ENCODE measurements around the gene SGSM1. TPM values are rescaled to one million over a fixed set of nuclear protein-coding genes. Genes with fewer than 3 reads are reported as not detected.
A peak's percentile ranks its signal among the peaks of the same experiment; 100 is the strongest.

SGSM1 gene
- total RNA-seq, 2 experiments from 2014 or later, result 0.12 to 0.17 TPM

DNA sequence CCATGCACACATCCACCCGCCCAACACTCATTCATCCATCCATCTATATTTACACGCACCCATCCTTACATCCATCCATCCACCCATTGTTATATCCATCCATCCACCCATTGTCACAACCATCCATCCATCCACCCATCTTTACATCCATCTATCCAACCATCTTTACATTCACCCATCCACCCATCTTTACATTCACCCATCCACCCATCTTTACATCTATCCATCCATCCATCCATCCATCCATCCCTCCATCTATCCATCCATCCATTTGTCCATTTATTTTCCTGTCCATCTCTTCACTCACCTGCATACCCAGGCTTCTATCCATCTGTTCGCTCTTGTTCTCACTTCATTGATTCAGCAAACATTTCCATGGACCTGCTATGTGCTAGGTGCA is 49.8 kb downstream of the SGSM1 start:
- no peaks in the 10 kb centered on the region for H3K4me1 Mint-ChIP-seq (ENCODE audit: low read depth)
- H3K27ac Mint-ChIP-seq, result no peak overlapping the region
- no peak for DNase-seq
- H3K4me3 Mint-ChIP-seq, result no peak overlapping the region
- no peaks in the 10 kb centered on the region for H3K9me3 Mint-ChIP-seq
- intact Hi-C loops (cut with micrococcal nuclease), result no loop called here
- no peaks in the 10 kb centered on the region for H3K36me3 Mint-ChIP-seq (ENCODE audit: low read depth)
- H3K27me3 Mint-ChIP-seq (ENCODE audit: low read depth), result no peaks in the 10 kb centered on the region
- CTCF ChIA-PET, result no interaction called here

GRCh38 chr22:24857576-24857975 is 51.6 kb downstream of the SGSM1 start:
- Mint-ChIP-seq H3K4me1 (ENCODE audit: low read depth) (no peaks in the 10 kb centered on the region), H3K4me3 (no peak overlapping the region), H3K27me3 (ENCODE audit: low read depth) (no peaks in the 10 kb centered on the region), H3K36me3 (ENCODE audit: low read depth) (no peaks in the 10 kb centered on the region), H3K9me3 (no peaks in the 10 kb centered on the region), H3K27ac (no peak overlapping the region)
- CTCF ChIA-PET, result no interaction called here
- no peak for DNase-seq
- intact Hi-C loops (cut with micrococcal nuclease), result no loop called here

DNA sequence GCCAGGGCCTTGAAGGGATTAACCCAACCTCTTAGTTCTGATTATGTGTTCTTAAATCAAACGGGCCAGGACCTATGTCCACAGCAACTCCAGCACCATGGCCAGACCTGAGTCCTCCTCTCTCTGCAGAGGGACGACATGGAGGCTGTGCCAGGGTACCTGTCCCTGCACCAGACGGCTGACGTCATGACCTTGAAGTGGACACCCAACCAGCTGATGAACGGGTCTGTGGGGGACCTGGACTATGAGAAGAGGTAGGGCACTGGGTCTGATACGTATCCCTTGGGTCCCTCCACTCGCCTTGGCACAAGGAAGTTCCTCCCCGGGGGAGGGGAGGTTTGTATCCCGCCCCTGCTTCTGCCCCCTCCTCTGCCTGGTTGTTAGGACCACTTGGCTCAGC is 53.6 kb downstream of the SGSM1 start:
- no peaks in the 10 kb centered on the region for H3K4me1 Mint-ChIP-seq (ENCODE audit: low read depth)
- H3K36me3 Mint-ChIP-seq (ENCODE audit: low read depth), result no peaks in the 10 kb centered on the region
- CTCF ChIA-PET, result interaction anchor here (1.4 kb wide), 1 partner anchor 9 kb away, joined by 4 read pairs; no protein-coding TSS in a partner anchor
- no peak overlapping the region for H3K27ac Mint-ChIP-seq
- DNase-seq, result no peak
- no peak overlapping the region for H3K4me3 Mint-ChIP-seq
- no peaks in the 10 kb centered on the region for H3K9me3 Mint-ChIP-seq
- H3K27me3 Mint-ChIP-seq (ENCODE audit: low read depth), result no peaks in the 10 kb centered on the region
- intact Hi-C loops (cut with micrococcal nuclease), result no loop called here

GRCh38 chr22:24865508-24865907 is 59.5 kb downstream of the SGSM1 start:
- Mint-ChIP-seq H3K9me3 (no peaks in the 10 kb centered on the region), H3K27ac (no peak overlapping the region), H3K4me3 (no peak overlapping the region), H3K36me3 (ENCODE audit: low read depth) (no peaks in the 10 kb centered on the region), H3K4me1 (ENCODE audit: low read depth) (no peaks in the 10 kb centered on the region), H3K27me3 (ENCODE audit: low read depth) (no peaks in the 10 kb centered on the region)
- intact Hi-C loops (cut with micrococcal nuclease), result no loop called here
- DNase-seq, result no peak
- CTCF ChIA-PET, result interaction anchor here (1.3 kb wide), 1 partner anchor 13 kb away, joined by 3 read pairs; no protein-coding TSS in a partner anchor

- intact Hi-C loops (cut with micrococcal nuclease), result no loop called here
- Mint-ChIP-seq H3K9me3 (no peaks in the 10 kb centered on the region), H3K27ac (no peak overlapping the region), H3K4me3 (no peak overlapping the region), H3K36me3 (ENCODE audit: low read depth) (no peaks in the 10 kb centered on the region), H3K27me3 (ENCODE audit: low read depth) (no peaks in the 10 kb centered on the region), H3K4me1 (ENCODE audit: low read depth) (no peaks in the 10 kb centered on the region)
- DNase-seq, result no peak
- CTCF ChIA-PET, result interaction anchor here (0.6 kb wide), 1 partner anchor 251 kb away, joined by 3 read pairs; no protein-coding TSS in a partner anchor
Measured at GRCh38 chr22:24867323-24868022, 61.5 kb downstream of the SGSM1 start.

DNA sequence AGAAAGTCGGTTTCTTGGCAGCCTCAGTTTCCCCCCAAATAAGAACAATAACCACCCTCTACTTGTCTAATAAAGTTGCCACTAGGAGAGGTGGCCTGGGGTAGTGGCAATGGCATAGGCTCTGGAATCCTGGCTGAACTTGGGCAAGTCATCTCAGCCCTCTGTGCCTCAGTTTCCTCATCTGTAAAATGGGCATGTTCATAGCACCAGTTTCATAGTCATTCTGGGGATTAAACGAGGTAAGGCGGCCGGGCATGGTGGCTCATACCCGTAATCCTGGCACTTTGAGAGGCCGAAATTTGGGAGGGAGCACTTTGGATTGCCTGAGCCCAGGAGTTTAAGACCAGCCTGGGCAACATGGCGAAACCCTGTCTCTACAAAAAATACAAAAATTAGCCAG is 63.0 kb downstream of the SGSM1 start:
- no peak for DNase-seq
- Mint-ChIP-seq H3K4me3 (no peak overlapping the region), H3K27ac (no peak overlapping the region), H3K27me3 (ENCODE audit: low read depth) (no peaks in the 10 kb centered on the region), H3K9me3 (no peaks in the 10 kb centered on the region), H3K4me1 (ENCODE audit: low read depth) (no peaks in the 10 kb centered on the region), H3K36me3 (ENCODE audit: low read depth) (no peaks in the 10 kb centered on the region)
- CTCF ChIA-PET, result no interaction called here
- intact Hi-C loops (cut with micrococcal nuclease), result no loop called here

DNA sequence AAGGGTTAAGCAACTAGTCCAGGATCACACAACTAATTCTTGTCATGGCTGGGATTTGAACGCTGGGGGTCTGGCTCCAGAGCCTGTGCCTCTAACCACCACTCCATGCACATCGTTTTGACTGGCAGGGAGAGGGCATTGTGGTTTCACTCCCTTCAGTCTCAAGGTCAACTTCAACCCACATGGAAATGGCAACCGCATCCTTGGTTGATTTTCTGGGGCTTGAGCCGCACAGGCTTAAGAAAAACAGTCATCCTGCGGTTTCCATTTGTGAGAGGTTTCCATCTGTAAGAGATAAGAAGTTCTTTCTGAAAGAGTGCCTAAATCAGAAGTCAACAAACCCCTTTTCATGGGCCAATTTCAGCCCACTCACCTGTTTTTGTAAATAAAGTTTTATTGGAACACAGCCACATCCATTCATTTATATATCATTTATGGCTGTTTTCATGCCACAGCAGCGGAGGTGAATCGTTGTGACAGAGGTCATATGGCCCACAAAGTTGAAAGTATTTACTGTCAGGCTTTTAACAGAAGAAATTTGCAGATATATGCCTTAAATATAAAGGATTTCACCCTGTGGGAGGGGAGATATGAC is 65.7 kb downstream of the SGSM1 start:
- Mint-ChIP-seq H3K36me3 (ENCODE audit: low read depth) (no peaks in the 10 kb centered on the region), H3K9me3 (peaks cover 5% of the 10 kb centered on the region), H3K27me3 (ENCODE audit: low read depth) (no peaks in the 10 kb centered on the region), H3K4me1 (ENCODE audit: low read depth) (no peaks in the 10 kb centered on the region), H3K4me3 (no peak overlapping the region), H3K27ac (no peak overlapping the region)
- intact Hi-C loops (cut with micrococcal nuclease), result no loop called here
- CTCF ChIA-PET, result no interaction called here
- no peak for DNase-seq

DNA sequence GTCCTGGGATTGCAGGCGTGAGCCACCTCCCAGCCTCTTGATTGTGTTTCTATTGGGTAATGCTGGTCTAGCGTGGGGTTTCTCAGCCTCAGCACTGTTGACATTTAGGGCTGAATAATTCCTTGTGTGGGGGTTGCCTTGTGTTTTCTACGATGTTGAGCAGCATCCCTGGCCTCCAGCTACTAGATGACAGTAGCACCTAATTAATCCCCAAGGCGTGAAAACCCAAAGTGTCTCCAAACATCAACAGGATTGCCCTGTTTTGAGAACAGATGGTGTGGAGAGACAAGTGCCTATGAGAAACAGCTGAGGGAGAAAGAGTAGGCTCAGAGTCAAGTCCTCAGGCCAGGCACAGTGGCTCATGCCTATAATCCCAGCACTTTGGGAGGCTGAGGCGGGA is 67.2 kb downstream of the SGSM1 start:
- intact Hi-C loops (cut with micrococcal nuclease), result no loop called here
- H3K9me3 Mint-ChIP-seq, result peaks cover 5% of the 10 kb centered on the region
- H3K4me3 Mint-ChIP-seq, result no peak overlapping the region
- no peaks in the 10 kb centered on the region for H3K4me1 Mint-ChIP-seq (ENCODE audit: low read depth)
- H3K27ac Mint-ChIP-seq, result no peak overlapping the region
- no peak for DNase-seq
- H3K27me3 Mint-ChIP-seq (ENCODE audit: low read depth), result no peaks in the 10 kb centered on the region
- no peaks in the 10 kb centered on the region for H3K36me3 Mint-ChIP-seq (ENCODE audit: low read depth)
- CTCF ChIA-PET, result interaction anchor here (1.0 kb wide), 1 partner anchor 23 kb away, joined by 3 read pairs; no protein-coding TSS in a partner anchor

- H3K27ac Mint-ChIP-seq, result no peak overlapping the region
- no peak overlapping the region for H3K4me3 Mint-ChIP-seq
- CTCF ChIA-PET, result interaction anchor here (0.7 to 1.8 kb wide), 4 partner anchors 25 to 117 kb away, joined by 3 to 8 read pairs (median 4); no protein-coding TSS in a partner anchor
- peaks cover 5% of the 10 kb centered on the region for H3K9me3 Mint-ChIP-seq
- H3K36me3 Mint-ChIP-seq (ENCODE audit: low read depth), result no peaks in the 10 kb centered on the region
- DNase-seq, result peak; percentile 48
- no peaks in the 10 kb centered on the region for H3K27me3 Mint-ChIP-seq (ENCODE audit: low read depth)
- H3K4me1 Mint-ChIP-seq (ENCODE audit: low read depth), result no peaks in the 10 kb centered on the region
- intact Hi-C loops (cut with micrococcal nuclease), result no loop called here
Measured at GRCh38 chr22:24875862-24876506, 70.0 kb downstream of the SGSM1 start.

- Mint-ChIP-seq H3K27ac (no peak overlapping the region), H3K36me3 (ENCODE audit: low read depth) (no peaks in the 10 kb centered on the region), H3K27me3 (ENCODE audit: low read depth) (no peaks in the 10 kb centered on the region), H3K4me1 (ENCODE audit: low read depth) (no peaks in the 10 kb centered on the region), H3K9me3 (peaks cover 5% of the 10 kb centered on the region), H3K4me3 (no peak overlapping the region)
- no peak for DNase-seq
- CTCF ChIA-PET, result interaction anchor here (1.1 to 1.8 kb wide), 2 partner anchors 107 to 172 kb away, joined by 4 read pairs; no protein-coding TSS in a partner anchor
- intact Hi-C loops (cut with micrococcal nuclease), result no loop called here
Measured at GRCh38 chr22:24876700-24877099, 70.7 kb downstream of the SGSM1 start.

DNA sequence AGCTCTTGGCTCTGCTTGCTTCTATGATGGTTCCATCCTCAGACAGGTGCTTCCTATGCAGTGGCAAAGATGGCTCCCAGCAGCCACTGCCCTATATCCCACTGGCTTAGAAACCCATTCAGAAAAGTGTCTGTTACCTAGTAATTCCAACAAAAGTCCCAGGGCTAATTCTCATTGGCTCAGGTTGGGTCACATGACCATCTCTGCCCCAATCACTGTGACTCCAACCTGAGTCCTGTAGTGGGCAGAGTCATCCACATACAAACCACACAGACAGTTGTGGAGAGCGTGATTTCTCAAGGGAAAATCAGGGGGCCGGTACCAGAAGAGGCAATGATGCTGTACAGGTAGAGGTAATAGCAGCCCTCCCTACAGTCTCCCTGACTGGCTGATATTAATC is 73.0 kb downstream of the SGSM1 start:
- Mint-ChIP-seq H3K4me3 (no peak overlapping the region), H3K27me3 (ENCODE audit: low read depth) (no peaks in the 10 kb centered on the region), H3K36me3 (ENCODE audit: low read depth) (no peaks in the 10 kb centered on the region), H3K9me3 (peaks cover 5% of the 10 kb centered on the region), H3K4me1 (ENCODE audit: low read depth) (no peaks in the 10 kb centered on the region), H3K27ac (no peak overlapping the region)
- DNase-seq, result no peak
- CTCF ChIA-PET, result interaction anchor here (0.7 to 1.0 kb wide), 2 partner anchors 13 to 324 kb away, joined by 3 read pairs; no protein-coding TSS in a partner anchor
- intact Hi-C loops (cut with micrococcal nuclease), result no loop called here

- CTCF ChIA-PET, result no interaction called here
- Mint-ChIP-seq H3K9me3 (no peaks in the 10 kb centered on the region), H3K4me1 (ENCODE audit: low read depth) (no peaks in the 10 kb centered on the region), H3K27ac (no peak overlapping the region), H3K27me3 (ENCODE audit: low read depth) (no peaks in the 10 kb centered on the region), H3K4me3 (no peak overlapping the region), H3K36me3 (ENCODE audit: low read depth) (no peaks in the 10 kb centered on the region)
- intact Hi-C loops (cut with micrococcal nuclease), result no loop called here
- no peak for DNase-seq
Measured at GRCh38 chr22:24883432-24883831, 77.4 kb downstream of the SGSM1 start.

Data from activated naive CD4-positive, alpha-beta T cell treated with anti-CD3 and anti-CD28 coated beads for 36 hours (primary cell).